ENCODE measurements around the gene EXOSC9.
A peak's percentile ranks its signal among the peaks of the same experiment; 100 is the strongest.
"Not testable (repeated sequence)": the region's sequence is repeated elsewhere in the genome, so short reads cannot be mapped to it uniquely, and the experiment has no call there.

Gene EXOSC9

GRCh38 chr4:121800961-121801714 lies at the start of gene EXOSC9:
Gene EXOSC9, plus strand, starts transcription at chr4:121801323. Its CDS starts 102 bp downstream, at chr4:121801425.
- DNase-seq (ENCODE audit: low read depth): peak; percentile 89

- not testable (repeated sequence) for DNase-seq (ENCODE audit: low read depth)
Observed at GRCh38 chr4:121752142-121752541, 49.0 kb upstream of the EXOSC9 start.

- DNase-seq (ENCODE audit: low read depth): no peak
Observed at GRCh38 chr4:121758925-121759568, 42.1 kb upstream of the EXOSC9 start.

GRCh38 chr4:121760205-121760604 lies 40.9 kb upstream of the EXOSC9 start:
- no peak for DNase-seq (ENCODE audit: low read depth)

GRCh38 chr4:121764303-121764701 lies 36.8 kb upstream of the EXOSC9 start:
- no peak for DNase-seq (ENCODE audit: low read depth)

- DNase-seq (ENCODE audit: low read depth): no peak
Observed at GRCh38 chr4:121764702-121765367, 36.3 kb upstream of the EXOSC9 start, which contains the start of gene SMIM43. Gene SMIM43, minus strand, starts transcription at chr4:121765164. Its CDS starts 59 bp downstream, at chr4:121765105.

- DNase-seq (ENCODE audit: low read depth): no peak
Observed at GRCh38 chr4:121765368-121765705, 35.8 kb upstream of the EXOSC9 start.

GRCh38 chr4:121765971-121766538 lies 35.1 kb upstream of the EXOSC9 start:
- no peak for DNase-seq (ENCODE audit: low read depth)

- no peak for DNase-seq (ENCODE audit: low read depth)
Observed at GRCh38 chr4:121767166-121767565, 34.0 kb upstream of the EXOSC9 start.

- DNase-seq (ENCODE audit: low read depth): no peak
Observed at GRCh38 chr4:121769341-121769740, 31.8 kb upstream of the EXOSC9 start.

GRCh38 chr4:121771869-121772268 lies 29.3 kb upstream of the EXOSC9 start:
- DNase-seq (ENCODE audit: low read depth): no peak

- DNase-seq (ENCODE audit: low read depth): no peak
Observed at GRCh38 chr4:121773883-121774282, 27.2 kb upstream of the EXOSC9 start.

- DNase-seq (ENCODE audit: low read depth): no peak
Observed at GRCh38 chr4:121776610-121777401, 24.3 kb upstream of the EXOSC9 start.

GRCh38 chr4:121777625-121778024 lies 23.5 kb upstream of the EXOSC9 start:
- no peak for DNase-seq (ENCODE audit: low read depth)

GRCh38 chr4:121778991-121779628 lies 22.0 kb upstream of the EXOSC9 start:
- DNase-seq (ENCODE audit: low read depth): no peak

GRCh38 chr4:121783210-121783609 lies 17.9 kb upstream of the EXOSC9 start:
- DNase-seq (ENCODE audit: low read depth): no peak

- no peak for DNase-seq (ENCODE audit: low read depth)
Observed at GRCh38 chr4:121784401-121784800, 16.7 kb upstream of the EXOSC9 start.

GRCh38 chr4:121784975-121785374 lies 16.1 kb upstream of the EXOSC9 start:
- DNase-seq (ENCODE audit: low read depth): no peak

- DNase-seq (ENCODE audit: low read depth): no peak
Observed at GRCh38 chr4:121785479-121785878, 15.6 kb upstream of the EXOSC9 start.

- no peak for DNase-seq (ENCODE audit: low read depth)
Observed at GRCh38 chr4:121786221-121786620, 14.9 kb upstream of the EXOSC9 start.

GRCh38 chr4:121788896-121789295 lies 12.2 kb upstream of the EXOSC9 start:
- no peak for DNase-seq (ENCODE audit: low read depth)

All from stimulated activated CD4-positive, alpha-beta T cell treated with anti-CD3 and anti-CD28 coated beads, Interleukin-2, amount 100 ng/mL, for 4 hours (primary cell).